Fibroblast of lung (primary cell): ENCODE results near the gene TGFB2.

Experiments used
- CTCF ChIP-seq, 2 donors: IDR thresholded peaks in 1 of 2; conservative IDR thresholded peaks in 1 of 2; 1 replicate in 1 of 2; 2 replicates in 1 of 2; pipeline ENCODE4 v1.5.1; 2011 to 2012; ENCODE audit warnings: low read length in 2 of 2, control low read depth in 1 of 2, inconsistent platforms in 1 of 2, low read depth in 1 of 2, mild to moderate bottlenecking in 1 of 2
- EZH2 ChIP-seq: IDR thresholded peaks from 2 replicates; pipeline ENCODE4 v1.5.1; 2012; ENCODE audit warnings: low read length, control low read depth, mild to moderate bottlenecking; ENCODE audit errors: missing control alignments

- TF ChIP-seq CTCF (conservative IDR thresholded peaks at IDR 0.05 in 1 of 2, IDR thresholded peaks at IDR 0.05 in 1 of 2; ENCODE audit: low read depth in 1 of 2, low read length in 2 of 2), result no peak
- TF ChIP-seq EZH2, result no peak
These were observed 67.0 kb downstream of the TGFB2 start for GRCh38 chr1:218412171-218412570.
